SK-N-MC (cell line): ENCODE measurements around the gene EGR1.

Experiments
- DNase-seq: peaks from one replicate; pipeline ENCODE4 v3.0.0-alpha.2; 2011; ENCODE audit warnings: low read depth, low spot score
- H3K27ac ChIP-seq: fragments of 200-600 bp; sonication (generic); 2 replicates; pipeline ENCODE4 v1.5.1; 2016; ENCODE audit warnings: mixed run types
- H3K36me3 ChIP-seq: fragments of 200-600 bp; sonication (generic); 2 replicates; pipeline ENCODE4 v1.6.1; 2017; ENCODE audit warnings: antibody characterized with exemption, low read length, mixed read lengths; ENCODE audit not compliant: insufficient read depth
- H3K4me3 ChIP-seq: fragments of 200-600 bp; sonication (generic); 2 replicates; pipeline ENCODE4 v1.5.1; 2016
- H3K9ac ChIP-seq: fragments of 200-600 bp; sonication (generic); 2 replicates; pipeline ENCODE4 v1.8.0; 2017; ENCODE audit warnings: mixed run types, mixed read lengths; ENCODE audit not compliant: insufficient read length
- H3K9me3 ChIP-seq: fragments of 200-600 bp; sonication (generic); 2 replicates; pipeline ENCODE4 v1.6.1; 2017; ENCODE audit warnings: low read depth, mild to moderate bottlenecking, antibody characterized with exemption, low read length, moderate library complexity, mixed read lengths
- EZH2 ChIP-seq: fragments of 200-600 bp; sonication (generic); IDR thresholded peaks from one replicate; pipeline ENCODE4 v1.6.1; 2017; ENCODE audit warnings: antibody characterized with exemption
- FOXP2 ChIP-seq: optimal IDR thresholded peaks from 2 replicates; pipeline ENCODE3; 2011; ENCODE audit warnings: mild to moderate bottlenecking, moderate library complexity; ENCODE audit not compliant: insufficient read depth; ENCODE audit errors: extremely low read length, control extremely low read depth
- POLR2AphosphoS5 ChIP-seq: IDR thresholded peaks from 2 replicates; pipeline ENCODE4 v1.6.1; 2012; ENCODE audit warnings: mild to moderate bottlenecking, low read depth, low read length, borderline replicate concordance

The EGR1 gene

GRCh38 chr5:138466900-138467710, 1.8 kb downstream of the EGR1 start:
- H3K4me3 ChIP-seq = no peak overlapping the region
- H3K9ac ChIP-seq = no peak overlapping the region
- TF ChIP-seq FOXP2 (no peak), POLR2AphosphoS5 (no peak), EZH2 (no peak)
- H3K36me3 ChIP-seq = no peaks in the 10 kb centered on the region
- DNase-seq = no peak
- no peaks in the 10 kb centered on the region for H3K9me3 ChIP-seq
- no peak overlapping the region for H3K27ac ChIP-seq

- TF ChIP-seq FOXP2 (no peak), EZH2 (no peak), POLR2AphosphoS5 (no peak)
- no peaks in the 10 kb centered on the region for H3K36me3 ChIP-seq
- no peak for DNase-seq
- no peak overlapping the region for H3K4me3 ChIP-seq
- H3K9ac ChIP-seq = no peak overlapping the region
- H3K9me3 ChIP-seq = no peaks in the 10 kb centered on the region
- no peak overlapping the region for H3K27ac ChIP-seq
Observed at GRCh38 chr5:138467711-138468132, 2.4 kb downstream of the EGR1 start.

- H3K4me3 ChIP-seq = no peak overlapping the region
- H3K27ac ChIP-seq = no peak overlapping the region
- TF ChIP-seq POLR2AphosphoS5 (no peak), EZH2 (no peak), FOXP2 (no peak)
- H3K36me3 ChIP-seq = no peaks in the 10 kb centered on the region
- DNase-seq = no peak
- H3K9me3 ChIP-seq = no peaks in the 10 kb centered on the region
- no peak overlapping the region for H3K9ac ChIP-seq
Observed at GRCh38 chr5:138468133-138468965, 3.1 kb downstream of the EGR1 start.

GRCh38 chr5:138468966-138469539, 3.8 kb downstream of the EGR1 start:
- DNase-seq = no peak
- no peaks in the 10 kb centered on the region for H3K9me3 ChIP-seq
- TF ChIP-seq POLR2AphosphoS5 (0 out of 2 replicates have a peak, but pooled peaks have one; percentile 5), FOXP2 (no peak)
- H3K27ac ChIP-seq = no peak overlapping the region
- H3K36me3 ChIP-seq = no peaks in the 10 kb centered on the region
- no peak overlapping the region for H3K9ac ChIP-seq
- no peak overlapping the region for H3K4me3 ChIP-seq

GRCh38 chr5:138469540-138470321, 4.5 kb downstream of the EGR1 start:
- H3K9ac ChIP-seq = no peak overlapping the region
- H3K36me3 ChIP-seq = no peaks in the 10 kb centered on the region
- no peak overlapping the region for H3K27ac ChIP-seq
- no peak for DNase-seq
- H3K9me3 ChIP-seq = no peaks in the 10 kb centered on the region
- TF ChIP-seq POLR2AphosphoS5 = no peak; the same call in 1 of the 2 replicates
- TF ChIP-seq EZH2 = no peak
- no peak for TF ChIP-seq FOXP2
- no peak overlapping the region for H3K4me3 ChIP-seq

GRCh38 chr5:138470322-138471051, 5.2 kb downstream of the EGR1 start:
- no peak for DNase-seq
- TF ChIP-seq POLR2AphosphoS5 (no peak; the same call in 1 of the 2 replicates), FOXP2 (no peak), EZH2 (no peak)
- no peak overlapping the region for H3K27ac ChIP-seq
- no peaks in the 10 kb centered on the region for H3K9me3 ChIP-seq
- no peaks in the 10 kb centered on the region for H3K36me3 ChIP-seq
- no peak overlapping the region for H3K4me3 ChIP-seq
- no peak overlapping the region for H3K9ac ChIP-seq

GRCh38 chr5:138471052-138471361, 5.7 kb downstream of the EGR1 start:
- no peak for TF ChIP-seq FOXP2
- no peak for TF ChIP-seq POLR2AphosphoS5
- TF ChIP-seq EZH2 = no peak
- no peak overlapping the region for H3K9ac ChIP-seq
- no peaks in the 10 kb centered on the region for H3K36me3 ChIP-seq
- DNase-seq = no peak
- no peak overlapping the region for H3K27ac ChIP-seq
- no peak overlapping the region for H3K4me3 ChIP-seq
- no peaks in the 10 kb centered on the region for H3K9me3 ChIP-seq
